ENCODE results near the gene XXYLT1.

The XXYLT1 gene

GRCh38 chr3:195160908-195161434, 110.0 kb downstream of the XXYLT1 start:
- no peak for TF ChIP-seq CTCF (conservative IDR thresholded peaks at IDR 0.05; ENCODE audit: control insufficient read depth, insufficient read depth, low read depth, low read length)

DNA sequence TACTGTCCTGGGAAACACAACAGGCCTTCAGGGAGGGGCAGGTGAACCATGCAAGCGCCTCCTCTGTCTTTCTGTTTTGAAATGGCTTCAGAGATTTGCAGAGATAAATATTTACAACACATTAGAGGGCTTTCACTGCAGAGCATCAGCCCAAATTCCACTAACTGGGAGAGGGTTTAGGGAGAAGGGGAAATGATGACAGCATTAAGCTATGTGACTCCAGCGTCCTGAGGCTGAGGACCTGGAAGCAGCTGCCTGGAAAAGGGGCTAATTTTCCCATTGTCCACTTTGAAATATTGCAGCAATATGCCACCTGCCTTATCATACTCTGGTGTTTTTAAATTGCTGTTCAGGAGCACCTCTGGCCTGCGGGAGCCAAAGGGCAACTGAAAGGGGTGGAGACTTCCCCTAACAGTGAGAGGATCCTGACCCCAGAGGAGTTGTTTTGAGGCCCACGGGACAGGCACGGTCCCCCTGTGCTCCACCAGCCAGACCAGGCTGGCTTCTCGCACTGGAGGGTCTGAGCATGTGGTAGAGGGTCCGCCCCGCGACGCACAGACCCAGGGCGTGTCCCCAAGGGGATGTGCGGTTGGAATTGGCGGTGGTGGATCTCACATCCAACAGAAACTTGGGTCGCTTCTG, 110.6 kb downstream of the XXYLT1 start:
- TF ChIP-seq CTCF (conservative IDR thresholded peaks at IDR 0.05; ENCODE audit: control insufficient read depth, insufficient read depth, low read depth, low read length): no peak
- peak; percentile 39 for DNase-seq (ENCODE audit: low read depth)
- H3K4me3 ChIP-seq (ENCODE audit: control insufficient read depth, low read depth, low read length): no peak overlapping the region

More at GRCh38 chr3:195160908-195161434, 110.0 kb downstream of the XXYLT1 start:
- no peak overlapping the region for H3K4me3 ChIP-seq (ENCODE audit: control insufficient read depth, low read depth, low read length)
- DNase-seq (ENCODE audit: low read depth): no peak

GRCh38 chr3:195159814-195160165, 111.2 kb downstream of the XXYLT1 start:
- peak; percentile 70 for DNase-seq (ENCODE audit: low read depth)
- TF ChIP-seq CTCF (conservative IDR thresholded peaks at IDR 0.05; ENCODE audit: control insufficient read depth, insufficient read depth, low read depth, low read length): no peak
- H3K4me3 ChIP-seq (ENCODE audit: control insufficient read depth, low read depth, low read length): no peak overlapping the region

- no peak for TF ChIP-seq CTCF (conservative IDR thresholded peaks at IDR 0.05; ENCODE audit: control insufficient read depth, insufficient read depth, low read depth, low read length)
- no peak overlapping the region for H3K4me3 ChIP-seq (ENCODE audit: control insufficient read depth, low read depth, low read length)
- no peak for DNase-seq (ENCODE audit: low read depth)
Measured at GRCh38 chr3:195159117-195159813, 111.7 kb downstream of the XXYLT1 start.

GRCh38 chr3:195156286-195156890, 114.6 kb downstream of the XXYLT1 start:
- DNase-seq (ENCODE audit: low read depth): no peak
- H3K4me3 ChIP-seq (ENCODE audit: control insufficient read depth, low read depth, low read length): no peak overlapping the region
- TF ChIP-seq CTCF (conservative IDR thresholded peaks at IDR 0.05; ENCODE audit: control insufficient read depth, insufficient read depth, low read depth, low read length): no peak

GRCh38 chr3:195155570-195156241, 115.3 kb downstream of the XXYLT1 start:
- TF ChIP-seq CTCF (conservative IDR thresholded peaks at IDR 0.05; ENCODE audit: control insufficient read depth, insufficient read depth, low read depth, low read length): no peak
- peak; percentile 23 for DNase-seq (ENCODE audit: low read depth)
- H3K4me3 ChIP-seq (ENCODE audit: control insufficient read depth, low read depth, low read length): no peak overlapping the region

Data from fibroblast of mammary gland (primary cell).